Measurements from ENCODE around the gene TENM4.

DNA sequence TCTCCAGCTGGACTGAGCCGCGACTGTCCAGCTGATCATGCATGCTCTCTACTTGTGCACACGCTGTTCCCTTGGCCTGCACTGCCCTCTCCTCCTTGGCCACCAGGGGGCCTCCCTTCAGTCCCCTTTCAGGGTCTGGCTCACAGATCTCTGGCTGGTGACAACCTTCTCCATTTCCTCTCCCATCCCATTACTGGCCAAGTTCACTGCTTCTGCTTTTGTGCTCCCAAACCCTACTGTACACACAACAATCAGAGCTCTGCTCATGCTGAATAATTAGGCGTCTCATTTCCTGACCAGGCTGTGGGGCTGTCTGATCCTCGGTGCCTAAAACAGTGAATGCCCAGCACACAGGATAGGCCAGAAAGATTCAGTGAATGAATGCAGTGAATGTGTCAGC is 642.2 kb downstream of the TENM4 start:
- TF ChIP-seq POU6F1 (CRISPR knock-in tag; IDR thresholded peaks at IDR 0.05; ENCODE audit: borderline replicate concordance, low read depth) (no peak), ZFP30 (CRISPR knock-in tag; IDR thresholded peaks at IDR 0.05) (no peak), ARNTL (CRISPR knock-in tag; IDR thresholded peaks at IDR 0.05; ENCODE audit: borderline replicate concordance, low read depth) (no peak), CSDC2 (CRISPR knock-in tag; IDR thresholded peaks at IDR 0.05) (no peak), ZFP3 (CRISPR knock-in tag; IDR thresholded peaks at IDR 0.05) (no peak)
